Measurements from ENCODE around the gene MYOD1. TPM values are rescaled to one million over a fixed set of nuclear protein-coding genes. Genes with fewer than 3 reads are reported as not detected.

Gene MYOD1
- total and polyA plus RNA-seq, 2 of the 4 experiments (the other 2 are of a cell fraction), result not detected

DNA sequence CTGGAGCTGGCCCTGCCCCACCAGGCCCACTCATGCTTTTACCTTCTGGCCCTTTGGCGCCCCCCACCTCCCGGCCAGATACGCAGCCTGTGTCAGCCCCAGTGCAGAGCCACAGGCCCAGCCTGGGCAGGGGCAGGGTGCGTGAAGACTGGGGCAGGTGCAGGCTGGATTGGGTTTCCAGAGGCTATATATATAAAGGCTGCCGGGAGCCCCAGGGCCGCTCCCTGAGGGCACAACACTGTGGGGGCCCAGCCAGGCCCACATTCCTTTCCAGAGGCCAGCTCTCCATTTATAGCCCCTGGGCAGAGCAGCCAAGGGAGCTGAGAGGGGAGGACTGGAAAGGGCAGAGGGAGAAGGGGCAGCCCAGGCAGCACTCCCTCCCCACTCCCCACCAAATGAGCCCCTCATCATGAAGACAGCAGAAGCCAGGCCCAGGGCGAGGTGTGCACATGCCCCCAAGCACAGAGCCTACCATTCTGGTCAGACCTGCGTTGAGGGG is 5.0 kb upstream of the MYOD1 start:
- ATAC-seq (ENCODE audit: low read depth) (no peak), DNase-seq (no peak)
- H3K9me3 ChIP-seq (ENCODE audit: control insufficient read depth, insufficient read depth, low read length), result no peaks in the 10 kb centered on the region
- no peaks in the 10 kb centered on the region for H3K79me1 ChIP-seq (ENCODE audit: low read depth in 1 of 2, low read length in 2 of 2)
- no peak overlapping the region for H2BK5ac ChIP-seq (ENCODE audit: low read depth, low read length, poor library complexity, severe bottlenecking)
- peaks cover 39% of the 10 kb centered on the region for H3K27me3 ChIP-seq (ENCODE audit: control insufficient read depth, insufficient read depth, low read length)
- no TSS peak for BruUV-seq (replicated peaks)
- in situ Hi-C loops (cut with MboI; ENCODE audit: low sequenced_read_pairs) (no loop called here), dilution Hi-C loops (cut with HindIII; ENCODE audit: low sequenced_read_pairs, unreplicated experiment) (no loop called here), intact Hi-C loops (cut with micrococcal nuclease) (no loop called here)
- no peak overlapping the region for H3K23ac ChIP-seq (ENCODE audit: low read depth, low read length)
- no peak overlapping the region for H2BK15ac ChIP-seq (ENCODE audit: low read depth, low read length)
- no peak overlapping the region for H3K4ac ChIP-seq (ENCODE audit: low read depth, low read length)
- no peak overlapping the region for H3K9ac ChIP-seq (ENCODE audit: low read depth, low read length)
- H4K91ac ChIP-seq (ENCODE audit: insufficient read depth, low read depth, low read length), result no peak overlapping the region
- H3K4me1 ChIP-seq (ENCODE audit: control insufficient read depth, insufficient read depth, low read length), result no peaks in the 10 kb centered on the region
- H3K27ac ChIP-seq (ENCODE audit: insufficient read depth, low read length), result no peak overlapping the region
- no peak overlapping the region for H2AK5ac ChIP-seq (ENCODE audit: low read depth, low read length)
- H3K18ac ChIP-seq (ENCODE audit: low read depth, low read length), result no peak overlapping the region
- no peak overlapping the region for H3K4me3 ChIP-seq (ENCODE audit: insufficient read depth, low read depth, low read length)
- CTCF ChIA-PET, result no interaction called here
- H2BK120ac ChIP-seq (ENCODE audit: low read depth, low read length), result no peak overlapping the region
- no peaks in the 10 kb centered on the region for H3K9me1 ChIP-seq (ENCODE audit: insufficient read depth, low read length)
- no peak overlapping the region for H4K8ac ChIP-seq (ENCODE audit: low read depth in 2 of 2, low read length in 2 of 2)
- no CpG with 5 or more reads among the region's 8 CpGs for WGBS, 2 experiments (ENCODE audit: extremely low coverage in 2 of 2, insufficient read length in 1 of 2)
- no peak overlapping the region for H3K56ac ChIP-seq (ENCODE audit: extremely low read depth, insufficient read depth, low read length)
- no peak overlapping the region for H3K4me2 ChIP-seq (ENCODE audit: low read depth, low read length)
- no peak overlapping the region for H4K5ac ChIP-seq (ENCODE audit: low read depth, low read length)
- TF ChIP-seq SMC3 (IDR thresholded peaks at IDR 0.05; ENCODE audit: low read depth, low read length), result no peak
- TF ChIP-seq, protein P1, sequence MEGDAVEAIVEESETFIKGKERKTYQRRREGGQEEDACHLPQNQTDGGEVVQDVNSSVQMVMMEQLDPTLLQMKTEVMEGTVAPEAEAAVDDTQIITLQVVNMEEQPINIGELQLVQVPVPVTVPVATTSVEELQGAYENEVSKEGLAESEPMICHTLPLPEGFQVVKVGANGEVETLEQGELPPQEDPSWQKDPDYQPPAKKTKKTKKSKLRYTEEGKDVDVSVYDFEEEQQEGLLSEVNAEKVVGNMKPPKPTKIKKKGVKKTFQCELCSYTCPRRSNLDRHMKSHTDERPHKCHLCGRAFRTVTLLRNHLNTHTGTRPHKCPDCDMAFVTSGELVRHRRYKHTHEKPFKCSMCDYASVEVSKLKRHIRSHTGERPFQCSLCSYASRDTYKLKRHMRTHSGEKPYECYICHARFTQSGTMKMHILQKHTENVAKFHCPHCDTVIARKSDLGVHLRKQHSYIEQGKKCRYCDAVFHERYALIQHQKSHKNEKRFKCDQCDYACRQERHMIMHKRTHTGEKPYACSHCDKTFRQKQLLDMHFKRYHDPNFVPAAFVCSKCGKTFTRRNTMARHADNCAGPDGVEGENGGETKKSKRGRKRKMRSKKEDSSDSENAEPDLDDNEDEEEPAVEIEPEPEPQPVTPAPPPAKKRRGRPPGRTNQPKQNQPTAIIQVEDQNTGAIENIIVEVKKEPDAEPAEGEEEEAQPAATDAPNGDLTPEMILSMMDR (conservative IDR thresholded peaks at IDR 0.05; ENCODE audit: low read depth, low read length), result no peak
- TF ChIP-seq RCOR1 (IDR thresholded peaks at IDR 0.05; ENCODE audit: insufficient replicate concordance, low read length), result no peak
- no peak for TF ChIP-seq POLR2A (IDR thresholded peaks at IDR 0.05; ENCODE audit: low read depth, low read length)
- no peak for TF ChIP-seq MAZ (IDR thresholded peaks at IDR 0.05; ENCODE audit: borderline replicate concordance, low read depth, low read length)
- TF ChIP-seq MXI1 (IDR thresholded peaks at IDR 0.05; ENCODE audit: borderline replicate concordance, low read depth, low read length), result no peak
- no peaks in the 10 kb centered on the region for H4K20me1 ChIP-seq (ENCODE audit: insufficient read depth, low read length)
- H2AK9ac ChIP-seq (replicated peaks; ENCODE audit: low read depth, low read length, poor library complexity), result peak overlapping the region; percentile 39
- POLR2A ChIA-PET (ENCODE audit: unreplicated experiment), result no interaction called here
- no peak overlapping the region for H2AFZ ChIP-seq (replicated peaks; ENCODE audit: low read length, poor library complexity)
- no peaks in the 10 kb centered on the region for H3K36me3 ChIP-seq (ENCODE audit: control insufficient read depth, insufficient read depth, low read length)
- H3K14ac ChIP-seq (replicated peaks; ENCODE audit: low read depth, low read length), result no peak overlapping the region
- no peak overlapping the region for H2BK20ac ChIP-seq (ENCODE audit: low read depth, low read length)
